Putamen (tissue), 1 donor: Measurements from ENCODE around the gene ZNF496.
"Not testable (repeated sequence)": the region's sequence is repeated elsewhere in the genome, so short reads cannot be mapped to it uniquely, and the experiment has no call there.

Experiments
- DNase-seq: peaks from one replicate; pipeline ENCODE4 v3.0.0-alpha.2; 2016; ENCODE audit warnings: low spot score

ZNF496 gene

DNA sequence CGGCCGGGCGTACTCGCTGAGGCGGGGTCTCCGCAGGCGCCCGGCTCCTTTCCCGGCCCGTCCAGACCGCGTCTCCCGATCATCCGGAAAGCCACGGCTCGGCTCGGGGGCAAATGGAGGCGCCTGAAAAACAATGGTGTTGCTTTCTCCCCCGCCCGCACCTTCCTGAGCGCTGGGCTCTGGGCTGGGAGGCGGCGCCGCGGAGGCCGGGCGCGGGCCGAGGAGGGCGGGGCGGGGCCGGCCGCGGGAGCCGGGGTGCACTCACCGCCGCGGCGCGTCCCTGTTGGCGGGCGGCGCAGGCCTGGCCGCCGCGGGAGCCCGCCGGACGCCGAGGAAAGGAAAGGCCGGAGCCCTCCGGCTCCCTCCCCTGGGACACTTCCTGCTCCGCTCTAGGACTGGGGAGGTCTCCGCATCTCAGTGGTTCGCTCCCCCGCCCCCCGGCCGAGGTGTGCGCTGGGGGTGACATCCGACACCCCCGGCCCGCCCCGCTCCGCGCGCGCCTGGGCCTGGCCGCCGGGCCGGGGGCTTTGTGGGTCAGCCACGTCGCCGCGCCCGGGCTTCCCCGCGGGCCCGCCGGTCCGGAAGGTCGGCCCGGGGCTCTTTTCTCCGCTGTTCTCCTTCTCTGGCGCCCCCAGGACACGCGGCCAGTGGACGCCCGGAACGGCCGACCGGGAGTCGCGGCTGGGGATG lies at the start of gene ZNF496:
Gene ZNF496, minus strand, starts transcription at position 343 of the 690 bp plus-strand sequence. CDS start 2,289 bp downstream, outside the sequence.
- peak; percentile 66 for DNase-seq

- DNase-seq: no peak
Observed at GRCh38 chr1:247378334-247379073, 46.8 kb upstream of the ZNF496 start.

DNA sequence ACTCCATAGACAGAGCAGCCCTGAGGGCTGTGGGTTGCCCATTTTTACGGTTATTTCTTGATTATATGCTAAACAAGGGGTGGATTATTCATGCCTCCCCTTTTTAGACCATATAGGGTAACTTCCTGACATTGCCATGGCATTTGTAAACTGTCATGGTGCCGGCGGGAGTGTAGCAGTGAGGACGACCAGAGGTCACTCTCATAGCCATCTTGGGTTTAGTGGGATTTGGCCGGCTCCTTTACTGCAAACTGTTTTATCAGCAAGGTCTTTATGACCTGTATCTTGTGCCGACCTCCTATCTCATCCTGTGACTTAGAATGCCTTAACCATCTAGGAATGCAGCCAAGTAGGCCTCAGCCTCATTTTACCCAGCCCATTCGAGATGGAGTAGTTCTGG lies 46.0 kb upstream of the ZNF496 start:
- not testable (repeated sequence) for DNase-seq

DNA sequence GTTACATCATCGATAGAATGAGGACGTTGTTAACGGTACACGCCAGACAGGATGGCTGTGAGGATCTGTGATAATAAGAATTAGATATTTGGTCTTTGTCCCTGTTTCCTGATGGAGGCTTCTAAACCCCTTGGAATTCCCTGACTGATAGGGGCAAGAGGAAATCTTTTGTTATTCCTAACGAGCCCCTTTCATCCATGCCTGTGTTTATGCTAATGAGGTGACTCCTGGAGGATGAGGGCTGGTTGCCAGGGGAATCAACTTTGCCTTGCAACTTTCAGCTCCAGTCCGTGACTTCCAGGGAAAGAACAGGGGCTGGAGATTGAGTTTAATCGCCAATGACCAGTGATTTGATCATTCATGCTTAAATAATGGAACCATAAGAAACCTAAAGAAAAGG lies 45.0 kb upstream of the ZNF496 start:
- no peak for DNase-seq

GRCh38 chr1:247375747-247376146 lies 44.1 kb upstream of the ZNF496 start:
- no peak for DNase-seq

DNA sequence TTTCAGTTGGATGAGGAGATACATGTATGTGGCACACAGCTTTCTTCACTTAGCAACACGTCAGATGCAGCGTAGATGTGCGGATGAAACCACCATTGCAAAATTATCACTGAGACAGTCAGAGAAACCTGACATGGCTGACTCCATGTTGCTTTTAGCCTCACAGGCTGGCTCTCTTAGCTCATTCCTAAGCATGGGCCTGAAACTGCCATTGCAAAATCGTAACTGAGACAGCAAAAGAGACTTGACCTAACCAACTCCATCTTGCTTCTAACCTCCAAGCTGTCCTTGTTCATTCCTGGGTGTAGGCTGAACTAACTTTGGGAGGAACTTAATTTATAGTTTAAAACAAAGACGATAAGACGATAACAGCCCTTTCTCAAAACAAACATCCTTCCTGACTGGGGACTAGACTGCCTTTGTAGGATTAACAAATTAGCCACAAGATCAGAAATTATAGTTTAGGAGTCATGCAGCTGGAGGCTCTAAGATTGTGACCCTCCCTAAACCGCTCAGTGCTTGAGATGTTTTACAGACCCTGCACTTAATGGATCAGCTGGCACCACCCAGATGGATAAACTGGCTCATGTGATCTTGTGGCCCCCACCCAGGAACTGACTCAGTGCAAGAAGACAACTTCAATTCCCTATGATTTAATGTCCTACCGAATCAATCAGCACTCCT lies 43.1 kb upstream of the ZNF496 start:
- not testable (repeated sequence) for DNase-seq

GRCh38 chr1:247373721-247374141 lies 42.1 kb upstream of the ZNF496 start:
- DNase-seq: no peak

- no peak for DNase-seq
Observed at GRCh38 chr1:247371801-247372259, 40.2 kb upstream of the ZNF496 start.

DNA sequence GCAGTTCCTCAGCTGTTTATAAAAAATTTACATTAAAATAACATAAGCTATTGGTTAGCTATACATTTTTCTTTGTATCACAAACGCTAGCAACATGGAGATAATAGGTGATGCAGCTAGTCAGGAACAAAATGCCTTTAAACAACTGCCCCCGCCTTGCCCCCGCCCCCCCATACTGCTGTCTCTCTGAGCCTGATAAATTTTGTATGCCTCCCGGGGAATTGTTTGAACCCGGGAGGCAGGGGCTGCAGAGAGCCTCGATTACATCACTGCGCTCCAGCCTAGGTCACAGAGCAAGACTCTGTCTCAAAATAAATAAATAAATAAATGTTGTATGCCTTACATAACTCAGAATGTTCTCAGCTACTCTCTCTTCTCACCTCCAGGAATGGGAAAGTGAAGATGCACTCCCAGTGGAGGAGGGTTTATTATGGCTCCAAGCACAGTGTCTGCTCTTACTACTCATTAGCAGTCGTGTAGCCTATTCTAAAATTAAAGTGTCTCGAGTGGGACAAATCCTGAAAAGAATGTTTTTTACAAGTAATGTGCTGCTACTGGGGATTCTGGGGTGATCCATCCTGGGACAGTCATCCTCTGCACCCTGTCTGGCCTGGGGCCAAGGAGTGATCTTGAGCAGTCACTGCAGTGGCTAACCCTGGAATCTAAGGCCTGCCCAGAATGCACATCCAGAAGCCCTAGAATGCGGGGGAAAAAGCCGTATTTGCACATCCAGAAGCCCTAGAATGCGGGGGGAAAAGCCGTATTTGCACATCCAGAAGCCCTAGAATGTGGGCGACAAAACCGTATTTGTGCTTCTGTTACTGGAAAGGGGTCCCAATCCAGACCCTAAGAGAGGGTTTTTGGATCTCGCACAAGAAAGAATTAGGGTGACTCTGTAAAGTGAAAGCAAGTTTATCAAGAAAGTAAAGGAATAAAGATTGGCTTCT lies 39.4 kb upstream of the ZNF496 start:
- DNase-seq: no peak

GRCh38 chr1:247368490-247369145 lies 37.0 kb upstream of the ZNF496 start:
- DNase-seq: no peak

DNA sequence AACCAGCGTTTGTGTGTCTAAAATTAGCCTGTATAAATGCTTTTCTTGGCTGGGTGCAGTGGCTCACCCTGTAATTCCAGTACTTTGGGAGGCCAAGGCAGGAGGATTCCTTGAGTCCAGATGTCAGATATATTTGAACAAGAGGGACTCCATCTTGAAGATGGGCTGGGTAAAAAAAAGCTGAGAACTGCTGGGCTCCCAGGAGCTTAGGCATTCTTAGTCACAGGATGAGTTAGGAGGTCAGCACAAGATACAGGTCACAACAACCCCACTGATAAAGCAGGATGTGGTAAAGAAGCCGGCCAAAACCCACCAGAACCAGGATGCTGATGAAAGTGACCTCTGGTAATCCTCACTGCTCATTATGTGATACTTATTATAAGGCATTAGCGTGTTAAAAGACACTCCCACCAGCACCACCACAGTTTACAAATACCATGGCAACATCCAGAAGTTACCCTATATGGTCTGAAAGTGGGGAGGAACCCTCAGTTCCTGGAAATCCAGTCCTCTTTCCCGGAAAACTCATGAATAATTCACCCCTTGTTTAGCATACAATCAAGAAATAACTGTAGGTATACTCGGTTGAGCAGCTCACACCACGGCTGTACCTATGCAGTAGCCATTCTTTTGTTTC lies 36.2 kb upstream of the ZNF496 start:
- DNase-seq: no peak

GRCh38 chr1:247366926-247367645 lies 35.4 kb upstream of the ZNF496 start:
- DNase-seq: no peak

- not testable (repeated sequence) for DNase-seq
Observed at GRCh38 chr1:247366345-247366744, 34.7 kb upstream of the ZNF496 start.

DNA sequence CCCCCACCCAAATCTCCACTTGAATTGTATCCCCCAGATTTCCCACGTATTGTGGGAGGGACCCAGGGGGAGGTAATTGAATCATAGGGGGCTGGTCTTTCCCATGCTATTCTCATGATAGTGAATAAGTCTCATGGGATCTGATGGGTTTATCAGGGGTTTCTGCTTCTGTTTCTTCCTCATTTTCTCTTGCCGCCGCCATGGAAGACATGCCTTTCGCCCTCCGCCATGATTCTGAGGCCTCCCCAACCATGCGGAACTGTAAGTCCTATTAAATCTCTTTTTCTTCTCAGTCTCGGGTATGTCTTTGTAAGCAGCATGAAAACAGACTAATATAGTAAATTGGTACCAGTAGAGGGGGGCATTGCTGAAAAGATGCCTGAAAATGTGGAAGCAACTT lies 33.4 kb upstream of the ZNF496 start:
- DNase-seq: no peak

GRCh38 chr1:247363000-247363399 lies 31.3 kb upstream of the ZNF496 start:
- not testable (repeated sequence) for DNase-seq

GRCh38 chr1:247362153-247362552 lies 30.5 kb upstream of the ZNF496 start:
- no peak for DNase-seq

DNA sequence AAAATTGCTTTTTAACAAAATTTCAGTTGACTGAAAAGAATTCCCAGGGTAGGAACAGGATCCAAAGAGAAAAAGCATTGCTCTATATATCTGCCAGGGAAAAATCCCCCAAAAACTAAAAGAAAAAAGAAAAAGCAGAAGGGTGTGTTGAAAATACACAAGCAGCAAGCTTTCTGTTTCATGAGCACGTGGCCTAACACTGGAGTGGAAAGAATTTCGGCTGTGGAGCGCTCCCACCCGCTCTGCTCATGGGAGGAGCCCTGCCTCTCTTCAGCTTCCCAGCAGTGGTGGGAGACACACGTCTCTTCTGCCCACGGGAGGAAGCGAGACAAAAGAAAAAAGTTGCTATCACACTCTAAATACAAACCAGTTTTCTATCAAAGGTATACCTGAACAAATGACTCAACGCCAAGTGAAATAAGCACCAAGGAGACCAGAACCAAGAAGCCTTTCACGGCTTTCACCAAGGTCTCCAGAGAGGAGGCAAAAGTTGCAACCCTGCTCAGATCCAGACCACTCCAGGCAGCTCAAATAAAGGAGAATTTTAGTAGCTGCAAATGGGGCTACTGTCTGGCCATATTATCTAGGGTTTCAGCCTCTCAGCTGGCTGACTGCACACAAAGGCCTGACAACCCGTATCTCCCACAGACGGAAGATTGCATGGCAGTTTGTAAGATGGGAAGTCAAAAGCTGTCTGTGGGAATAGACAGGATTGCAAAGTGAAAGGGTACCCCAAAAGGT lies 29.5 kb upstream of the ZNF496 start:
- peak; percentile 52 for DNase-seq

- no peak for DNase-seq
Observed at GRCh38 chr1:247360116-247360898, 28.6 kb upstream of the ZNF496 start.
